ENCODE measurements around the gene GRID1.
"Not testable (repeated sequence)": the region's sequence is repeated elsewhere in the genome, so short reads cannot be mapped to it uniquely, and the experiment has no call there.

GRID1 gene

DNA sequence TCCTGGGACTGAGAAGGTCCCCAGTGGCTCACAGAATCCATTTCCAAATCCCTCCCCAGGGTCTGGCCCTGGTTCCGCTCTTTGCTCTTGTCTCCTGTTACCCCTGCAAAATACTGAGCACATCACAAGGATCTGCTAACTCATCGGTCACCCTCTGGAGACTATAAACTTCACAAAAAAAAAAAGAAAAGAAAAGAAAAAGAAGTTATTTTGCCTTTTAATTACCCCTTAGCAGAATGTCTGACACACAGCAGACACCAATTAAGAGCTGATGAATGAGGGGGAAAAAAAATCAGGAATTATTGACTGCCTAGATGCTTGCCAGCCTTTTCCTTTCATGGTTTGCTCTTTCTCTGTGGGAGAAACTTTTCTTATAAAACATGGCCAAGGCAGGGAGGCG, 578.7 kb downstream of the GRID1 start:
- DNase-seq (ENCODE audit: low read depth in 4 of 4, low spot score in 1 of 4): no peak

DNA sequence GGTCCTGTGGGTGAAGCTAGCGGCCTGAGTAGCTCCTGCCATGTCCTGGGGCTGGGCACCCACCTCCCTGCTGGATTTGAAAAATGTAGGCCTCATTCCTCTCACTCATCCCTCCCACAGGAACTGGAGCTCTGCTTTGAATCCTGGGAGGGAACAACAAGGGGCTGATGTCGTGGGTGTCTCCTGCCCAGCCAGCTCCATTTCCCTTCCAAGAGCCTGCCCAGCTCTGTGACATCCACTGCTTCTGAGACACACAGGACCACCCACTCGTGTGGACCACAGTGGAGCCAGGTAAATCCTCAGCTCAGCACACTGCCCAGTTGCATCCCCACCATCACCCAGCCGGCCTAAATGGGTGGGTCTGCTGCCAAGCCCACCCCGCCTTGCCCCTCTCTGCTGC, 579.2 kb downstream of the GRID1 start:
- DNase-seq (ENCODE audit: low read depth in 4 of 4, low spot score in 1 of 4): no peak

DNA sequence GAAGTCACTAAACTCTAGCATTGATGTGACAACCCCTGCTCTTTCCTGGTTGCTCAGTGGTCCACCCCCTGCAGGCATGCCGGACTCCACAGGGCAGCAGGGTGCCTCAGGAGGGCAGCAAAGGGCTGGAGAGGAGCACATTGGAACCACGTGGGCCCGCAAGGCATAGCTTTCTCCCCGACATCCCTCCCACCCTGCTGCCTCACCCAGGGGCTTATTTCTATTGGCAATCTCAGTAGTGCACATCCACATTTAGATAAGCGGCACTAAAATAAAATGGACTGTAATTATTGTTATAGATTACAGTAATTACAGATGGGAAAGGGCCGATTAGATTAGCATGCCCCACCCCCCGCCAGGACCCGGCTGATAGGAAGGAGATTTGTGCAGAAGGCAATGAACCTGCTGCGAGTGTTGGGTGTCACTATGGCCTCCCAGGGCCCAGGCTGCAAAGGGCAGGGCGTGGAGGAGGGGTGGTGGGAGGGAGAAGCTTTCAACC, 580.1 kb downstream of the GRID1 start:
- DNase-seq (ENCODE audit: low read depth in 4 of 4, low spot score in 1 of 4): no peak

- DNase-seq (ENCODE audit: low read depth in 4 of 4, low spot score in 1 of 4): no peak
Observed at GRCh38 chr10:85784792-85785191, 581.8 kb downstream of the GRID1 start.

DNA sequence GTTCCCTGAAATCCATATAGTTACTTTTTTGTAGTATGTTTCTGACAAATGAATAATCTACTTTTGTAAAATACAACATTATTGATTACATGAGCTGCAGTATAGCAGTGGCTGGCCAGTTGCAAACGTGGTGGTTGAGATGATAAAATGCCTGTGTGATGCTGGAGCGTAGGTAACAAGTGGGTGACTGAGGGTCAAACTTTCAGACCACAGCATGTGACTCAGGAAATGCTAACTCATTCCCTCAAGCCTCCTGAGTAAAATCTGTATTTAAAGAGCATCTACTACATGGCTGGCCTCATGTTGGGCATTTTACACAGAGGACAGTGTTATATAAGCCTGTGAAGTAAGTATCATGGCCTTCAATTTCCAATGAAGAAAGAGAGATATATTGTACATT, 585.2 kb downstream of the GRID1 start:
- DNase-seq (ENCODE audit: low read depth in 4 of 4, low spot score in 1 of 4): no peak

DNA sequence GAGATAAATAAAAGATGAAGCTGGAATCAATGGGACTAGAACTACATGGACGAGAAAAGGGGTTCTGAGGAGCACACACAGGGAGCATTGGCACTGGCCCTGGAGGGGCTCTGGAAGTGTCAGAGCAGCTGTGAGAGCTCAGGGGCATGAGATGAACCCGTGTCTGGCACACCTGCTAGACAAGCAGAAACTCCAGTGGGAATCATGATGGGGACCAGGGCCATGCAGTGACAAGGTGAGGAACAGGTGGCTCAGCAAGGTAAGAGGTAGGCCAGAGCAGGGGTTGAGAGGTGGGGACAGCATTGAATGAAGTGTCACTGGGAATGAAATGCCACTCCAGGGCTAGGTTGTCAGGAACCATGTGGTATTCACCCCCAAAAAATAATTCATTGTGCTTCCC, 588.5 kb downstream of the GRID1 start:
- DNase-seq (ENCODE audit: low read depth in 4 of 4, low spot score in 1 of 4): no peak

GRCh38 chr10:85767891-85768290, 598.7 kb downstream of the GRID1 start:
- no peak for DNase-seq (ENCODE audit: low read depth in 4 of 4, low spot score in 1 of 4)

DNA sequence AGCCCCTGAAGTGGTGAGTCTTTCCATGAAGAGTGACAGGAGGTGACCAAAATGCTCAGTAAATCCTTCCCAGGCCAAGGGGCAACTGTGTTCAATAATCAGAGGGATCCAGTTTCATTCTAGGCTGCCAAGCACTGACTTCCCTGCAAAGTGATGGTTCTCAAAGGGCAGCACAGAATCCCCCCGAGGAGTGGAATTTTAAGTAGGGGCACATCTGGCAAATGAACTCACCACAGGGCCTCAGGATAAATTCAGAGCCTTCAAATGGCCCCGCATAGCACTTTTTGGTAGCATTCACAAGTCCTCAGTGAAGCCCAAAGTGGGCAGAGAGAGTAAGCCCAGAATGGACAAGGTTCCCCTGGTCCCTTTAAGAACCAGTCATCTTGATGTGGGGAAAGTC, 602.5 kb downstream of the GRID1 start:
- DNase-seq (ENCODE audit: low read depth in 4 of 4, low spot score in 1 of 4): no peak

- DNase-seq (ENCODE audit: low read depth in 4 of 4, low spot score in 1 of 4): no peak
Observed at GRCh38 chr10:85761906-85762445, 604.6 kb downstream of the GRID1 start.

GRCh38 chr10:85741626-85742300, 624.8 kb downstream of the GRID1 start:
- DNase-seq (ENCODE audit: low read depth in 4 of 4, low spot score in 1 of 4): no peak

DNA sequence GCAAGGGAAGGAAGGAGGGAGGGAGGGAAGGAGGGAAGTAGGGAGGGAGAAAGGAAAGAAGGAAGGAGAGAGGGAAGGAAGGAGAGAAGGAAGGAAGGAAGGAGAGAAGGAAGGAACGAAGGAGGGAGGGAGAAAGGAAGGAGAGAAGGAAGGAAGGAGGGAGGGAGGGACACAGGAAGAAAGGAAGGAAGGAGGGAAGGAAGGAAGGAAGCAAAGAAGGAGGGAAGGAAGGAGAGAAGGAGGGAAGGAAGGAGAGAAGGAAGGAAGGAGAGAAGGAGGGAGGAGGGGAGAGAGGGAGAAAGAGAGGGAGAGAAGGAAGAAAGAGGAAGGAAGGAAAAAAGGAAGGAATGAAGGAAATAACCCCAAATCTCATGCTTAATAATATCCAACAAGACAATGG, 630.6 kb downstream of the GRID1 start:
- no peak for DNase-seq (ENCODE audit: low read depth in 4 of 4, low spot score in 1 of 4)

DNA sequence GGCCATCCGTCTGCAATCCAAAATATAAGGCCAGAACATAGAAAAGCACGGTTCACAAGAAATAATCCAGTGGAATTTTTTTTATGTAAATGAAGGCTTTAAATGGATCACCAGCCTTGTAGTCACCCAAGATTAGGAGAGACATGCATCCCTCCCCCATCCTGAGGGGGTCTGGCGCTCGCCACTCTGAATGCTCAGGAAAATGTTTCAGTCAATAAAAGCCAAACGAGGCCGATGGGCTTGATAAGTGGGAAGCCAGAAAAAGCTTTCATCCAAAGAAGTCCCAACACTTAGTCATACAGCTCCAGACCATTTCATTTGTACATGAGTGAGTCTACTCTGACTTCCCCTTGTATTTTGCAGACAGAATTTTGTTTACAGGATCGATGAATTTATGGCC, 631.8 kb downstream of the GRID1 start:
- DNase-seq (ENCODE audit: low read depth in 4 of 4, low spot score in 1 of 4): no peak

DNA sequence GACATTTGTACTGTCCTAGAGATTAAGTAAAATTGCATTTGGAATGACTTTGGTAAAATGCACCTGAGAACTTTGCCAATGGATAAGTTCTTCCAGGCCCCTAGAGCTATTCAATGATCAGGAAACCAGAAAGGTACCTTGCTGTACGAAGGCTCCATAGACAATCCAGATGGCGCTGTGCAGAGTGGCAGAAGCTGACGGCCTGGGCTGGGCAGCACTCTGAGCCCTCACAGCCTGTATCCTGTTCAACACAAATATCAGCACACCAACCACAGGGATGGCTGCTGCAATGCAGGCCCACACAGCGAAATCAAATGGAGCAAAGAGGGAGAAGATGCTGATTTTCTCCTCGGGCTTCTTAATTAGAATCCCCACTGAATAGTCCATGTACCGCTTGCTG, 642.4 kb downstream of the GRID1 start:
- no peak for DNase-seq (ENCODE audit: low read depth in 4 of 4, low spot score in 1 of 4)

- no peak for DNase-seq (ENCODE audit: low read depth in 4 of 4, low spot score in 1 of 4)
Observed at GRCh38 chr10:85720931-85721590, 645.5 kb downstream of the GRID1 start.

DNA sequence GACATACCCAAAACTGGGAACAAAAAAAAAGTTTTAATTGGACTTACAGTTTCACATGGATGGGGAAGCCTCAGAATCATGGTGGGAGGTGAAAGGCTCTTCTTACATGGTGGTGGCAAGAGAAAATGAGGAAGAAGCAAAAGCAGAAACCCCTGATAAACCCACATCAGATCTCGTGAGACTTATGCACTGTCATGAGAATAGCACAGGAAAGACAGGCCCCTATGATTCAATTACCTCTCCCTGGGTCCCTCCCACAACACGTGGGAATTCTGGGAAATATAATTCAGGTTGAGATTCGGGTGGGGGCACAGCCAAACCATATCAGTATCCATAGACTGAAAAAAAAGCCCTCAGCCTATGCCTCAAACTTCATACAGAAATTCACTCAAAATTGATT, 647.2 kb downstream of the GRID1 start:
- DNase-seq (ENCODE audit: low read depth in 4 of 4, low spot score in 1 of 4): no peak

- DNase-seq (ENCODE audit: low read depth in 4 of 4, low spot score in 1 of 4): no peak
Observed at GRCh38 chr10:85713885-85714284, 652.7 kb downstream of the GRID1 start.

DNA sequence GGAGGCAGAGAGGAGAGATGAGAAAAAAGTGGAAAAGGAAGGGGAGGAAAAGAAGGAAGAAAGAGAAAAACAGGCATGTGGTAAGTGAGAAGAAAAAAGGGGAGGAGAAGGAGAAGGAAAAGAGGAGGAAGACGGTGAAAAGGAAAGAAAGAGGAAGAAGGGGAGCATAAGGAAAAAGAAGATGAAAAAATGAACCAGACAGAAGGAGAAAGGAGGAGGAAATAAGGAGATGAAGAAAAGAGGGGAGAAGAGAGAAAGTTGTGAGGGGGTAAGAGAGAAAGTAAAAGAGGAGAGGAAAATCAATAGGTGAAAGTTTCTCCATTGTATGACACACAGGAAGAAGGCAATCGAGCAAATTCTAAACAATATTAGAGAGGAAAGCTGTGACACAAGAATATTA, 663.8 kb downstream of the GRID1 start:
- DNase-seq (ENCODE audit: low read depth in 4 of 4, low spot score in 1 of 4): no peak

- not testable (repeated sequence) for DNase-seq (ENCODE audit: low read depth in 4 of 4, low spot score in 1 of 4)
Observed at GRCh38 chr10:85699066-85699465, 667.5 kb downstream of the GRID1 start.

DNA sequence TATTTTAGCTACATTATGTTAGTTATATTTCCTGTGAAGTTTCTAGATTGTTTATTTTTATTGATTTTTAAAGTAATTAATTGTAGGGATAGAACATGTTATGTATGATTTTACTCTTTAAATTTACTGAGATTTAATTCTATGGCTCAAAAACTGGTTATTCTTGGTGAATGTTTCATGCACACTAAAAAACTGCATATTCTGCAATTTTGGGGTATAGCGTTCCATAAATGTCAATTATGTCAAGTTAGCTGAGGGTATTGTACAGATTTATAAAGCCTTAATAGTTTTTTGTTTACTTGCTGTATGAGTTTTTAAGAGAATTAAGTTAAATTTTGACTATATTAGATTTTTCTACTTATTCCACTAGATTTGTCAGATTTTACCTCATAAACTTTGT, 669.7 kb downstream of the GRID1 start:
- no peak for DNase-seq (ENCODE audit: low read depth in 4 of 4, low spot score in 1 of 4)

- DNase-seq (ENCODE audit: low read depth in 4 of 4, low spot score in 1 of 4): no peak
Observed at GRCh38 chr10:85682621-85683020, 684.0 kb downstream of the GRID1 start.

- DNase-seq (ENCODE audit: low read depth in 4 of 4, low spot score in 1 of 4): no peak
Observed at GRCh38 chr10:85679710-85680109, 686.9 kb downstream of the GRID1 start.

DNA sequence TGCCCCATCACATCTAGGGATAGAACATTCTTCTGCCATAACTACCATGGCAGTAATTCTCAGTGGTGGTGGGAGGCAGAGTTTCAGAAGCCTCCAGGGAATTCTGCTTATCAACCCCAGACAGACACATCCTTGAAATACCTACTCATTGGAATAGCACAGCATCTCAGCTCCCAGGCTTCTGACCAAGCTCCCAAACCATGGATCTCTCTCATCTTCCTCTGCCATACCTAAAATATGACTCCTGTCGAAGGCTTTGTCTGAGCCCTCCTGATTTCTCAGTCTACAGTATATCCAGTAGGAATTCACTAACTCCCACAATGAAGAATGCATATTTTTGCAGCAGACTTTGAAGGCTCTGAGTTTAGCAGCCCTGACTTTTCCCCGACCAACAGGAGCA, 687.5 kb downstream of the GRID1 start:
- DNase-seq (ENCODE audit: low read depth in 4 of 4, low spot score in 1 of 4): no peak

DNA sequence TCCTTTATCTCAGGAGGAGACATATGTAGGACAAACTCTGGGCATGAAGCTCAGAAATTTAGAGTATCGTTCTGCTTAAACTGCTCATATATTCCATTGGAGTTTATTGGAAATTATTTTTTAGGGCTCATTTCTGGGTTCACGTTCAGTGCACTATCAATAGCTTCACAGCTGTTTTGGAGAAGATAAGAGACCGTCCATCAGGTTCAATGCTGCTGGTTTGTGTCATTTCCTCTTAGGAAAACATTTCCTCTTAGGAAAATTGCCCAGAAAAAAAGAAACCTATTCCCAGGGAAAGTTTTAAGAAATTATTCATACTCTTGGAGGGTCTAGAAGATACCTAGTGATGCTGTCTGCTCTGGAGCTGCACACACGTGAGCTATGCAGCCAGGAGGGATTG, 691.7 kb downstream of the GRID1 start:
- no peak for DNase-seq (ENCODE audit: low read depth in 4 of 4, low spot score in 1 of 4)

Data from stimulated activated CD4-positive, alpha-beta T cell treated with anti-CD3 and anti-CD28 coated beads, Interleukin-1b, Interleukin-23, amount 100 ng/mL, for 24 hours (primary cell).